GM12892 (cell line): ENCODE measurements around the gene SMAD1.

Source experiments
- DNase-seq: peaks from one replicate; pipeline ENCODE4 v3.0.0; 2011; ENCODE audit not compliant: insufficient read length
- FAIRE-seq: peaks from 2 replicates; lab custom pipeline; 2011; peaks lifted over from hg19 to GRCh38; lab: Jason Lieb, UNC
- POLR2A ChIP-seq: IDR thresholded peaks from 2 replicates; pipeline ENCODE4 v1.6.1; 2011; ENCODE audit warnings: low read depth, low read length, control low read depth
- POLR2AphosphoS5 ChIP-seq: IDR thresholded peaks from 2 replicates; pipeline ENCODE4 v1.6.1; 2011; ENCODE audit warnings: low read depth, low read length, control low read depth
- TAF1 ChIP-seq: IDR thresholded peaks from 2 replicates; pipeline ENCODE4 v1.6.1; 2011; ENCODE audit warnings: low read depth, mild to moderate bottlenecking, control low read depth, low read length, borderline replicate concordance

Gene SMAD1

DNA sequence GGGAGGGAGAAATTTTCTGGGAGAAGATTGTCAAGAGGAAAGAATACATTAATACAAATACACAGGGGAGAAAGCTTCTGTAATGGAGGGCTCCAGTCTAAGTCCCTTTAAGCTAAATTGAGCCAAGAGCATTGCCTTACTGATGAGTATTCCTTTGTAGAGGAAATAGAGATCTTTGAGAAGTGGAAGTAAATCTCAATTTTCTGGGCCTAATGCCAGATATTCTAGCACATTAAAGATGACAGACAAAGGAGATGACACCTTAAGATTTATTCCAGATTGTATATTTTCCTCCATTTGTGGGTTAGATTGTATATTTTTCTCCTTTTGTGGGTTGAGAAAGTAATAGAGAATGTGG lies 28.5 kb upstream of the SMAD1 start:
- TF ChIP-seq POLR2AphosphoS5 (no peak), TAF1 (no peak), POLR2A (no peak)
- no peak for FAIRE-seq
- no peak for DNase-seq

GRCh38 chr4:145473203-145473602 lies 8.4 kb upstream of the SMAD1 start:
- TF ChIP-seq POLR2A, result no peak
- no peak for TF ChIP-seq POLR2AphosphoS5
- TF ChIP-seq TAF1, result no peak
- FAIRE-seq (no peak), DNase-seq (no peak)

DNA sequence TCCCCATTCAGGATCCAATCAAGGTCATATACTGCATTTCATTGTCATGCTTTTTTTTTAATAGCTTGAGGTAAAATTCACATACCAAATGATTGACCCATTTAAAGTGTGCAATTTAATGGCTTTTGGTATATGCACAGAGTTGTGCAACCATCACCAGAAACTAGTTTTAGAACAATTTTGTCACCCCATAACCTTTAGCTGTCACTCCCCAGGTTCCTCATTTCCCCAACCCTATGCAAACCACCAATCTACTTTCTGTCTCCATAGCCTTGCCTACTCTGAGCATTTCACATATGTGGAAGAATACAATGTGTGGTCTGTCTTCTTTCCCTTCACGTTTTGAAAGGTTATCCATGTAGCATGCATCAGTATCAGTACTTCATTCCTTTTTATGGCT lies 1.4 kb upstream of the SMAD1 start:
- TF ChIP-seq POLR2AphosphoS5, result no peak
- no peak for TF ChIP-seq TAF1
- no peak for TF ChIP-seq POLR2A
- no peak for DNase-seq
- FAIRE-seq, result no peak

- FAIRE-seq, result no peak
- TF ChIP-seq TAF1 (no peak), POLR2AphosphoS5 (no peak), POLR2A (no peak; the same call in 1 of the 2 replicates)
- no peak for DNase-seq
Measured at GRCh38 chr4:145481942-145482208, 222 bp downstream of the SMAD1 start.

- TF ChIP-seq TAF1, result no peak
- TF ChIP-seq POLR2AphosphoS5, result no peak
- no peak for TF ChIP-seq POLR2A
- peak; percentile 88 for FAIRE-seq
Measured at GRCh38 chr4:145482209-145483037, 770 bp downstream of the SMAD1 start.

GRCh38 chr4:145483514-145483913 lies 1.9 kb downstream of the SMAD1 start:
- DNase-seq (no peak), FAIRE-seq (peak; percentile 62)
- TF ChIP-seq TAF1 (no peak), POLR2A (no peak), POLR2AphosphoS5 (no peak)

More at GRCh38 chr4:145482209-145483037, 770 bp downstream of the SMAD1 start:
- DNase-seq, result peak; percentile 37

GRCh38 chr4:145484225-145484846 lies 2.7 kb downstream of the SMAD1 start:
- TF ChIP-seq POLR2AphosphoS5 (no peak), TAF1 (no peak), POLR2A (no peak)
- no peak for DNase-seq
- FAIRE-seq, result peak; percentile 67

DNA sequence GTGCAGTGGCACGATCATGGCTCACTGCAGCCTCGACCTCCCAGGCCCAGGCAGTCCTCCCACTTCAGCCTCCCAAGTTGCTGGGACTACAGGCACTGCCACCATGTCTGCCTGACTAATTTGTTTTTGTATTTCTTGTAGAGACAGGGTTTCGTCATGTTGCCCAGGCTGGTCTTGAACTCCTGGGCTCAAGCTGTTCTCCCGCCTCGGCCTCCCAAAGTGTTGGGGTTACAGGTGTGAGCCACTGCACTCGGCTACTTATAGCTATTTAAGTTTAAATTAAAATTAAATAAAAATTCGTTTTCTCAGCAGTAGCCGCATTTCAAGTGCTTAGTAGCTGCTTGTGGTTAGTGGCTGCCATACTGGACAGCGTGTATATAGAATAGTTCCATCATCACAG lies 3.5 kb downstream of the SMAD1 start:
- DNase-seq (no peak), FAIRE-seq (no peak)
- TF ChIP-seq TAF1, result no peak
- no peak for TF ChIP-seq POLR2A
- TF ChIP-seq POLR2AphosphoS5, result no peak

DNA sequence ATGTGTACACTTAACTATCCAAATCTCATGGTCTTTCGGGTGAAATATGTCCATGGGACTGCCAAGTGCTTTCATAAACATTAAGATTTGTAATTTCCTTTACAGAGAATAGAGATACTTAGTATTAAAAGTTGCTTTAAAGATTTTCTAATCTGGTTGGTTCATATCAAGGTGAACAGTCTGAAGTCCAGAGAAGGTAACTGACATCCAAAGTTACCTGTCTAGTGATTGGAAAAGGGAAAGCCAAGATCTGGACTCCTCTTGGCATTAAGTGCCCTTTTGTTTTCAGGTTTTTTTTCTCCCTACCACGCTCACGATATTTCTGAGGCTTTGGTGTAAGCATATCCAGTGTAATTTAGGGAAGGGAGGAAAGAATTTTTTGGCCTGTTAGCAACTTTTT lies 5.0 kb downstream of the SMAD1 start:
- FAIRE-seq, result peak; percentile 48
- TF ChIP-seq POLR2A (no peak), TAF1 (no peak), POLR2AphosphoS5 (no peak)

GRCh38 chr4:145487631-145488030 lies 6.0 kb downstream of the SMAD1 start:
- FAIRE-seq, result peak; percentile 90
- TF ChIP-seq POLR2AphosphoS5 (no peak), POLR2A (no peak), TAF1 (no peak)

More for the DNA sequence above, 5.0 kb downstream of the SMAD1 start:
- no peak for DNase-seq

DNA sequence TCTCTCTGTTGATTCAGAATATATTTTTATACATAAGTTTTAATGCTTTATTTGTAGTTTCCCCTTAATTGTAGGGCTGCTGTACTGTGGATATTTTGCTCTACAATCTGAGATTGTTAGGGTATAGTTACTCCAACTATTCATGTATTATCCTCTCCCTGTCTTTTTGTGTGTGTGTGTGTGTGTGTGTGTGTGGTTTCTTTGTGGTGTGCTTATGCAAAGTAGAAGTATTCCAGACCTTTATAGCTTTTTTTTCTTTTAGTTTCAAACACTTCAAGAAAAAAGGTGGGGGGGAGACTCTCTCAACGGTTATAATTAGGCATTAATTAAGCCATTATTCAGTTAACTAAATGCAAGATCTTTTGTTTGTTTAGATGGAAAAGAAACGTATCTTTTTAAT lies 6.7 kb downstream of the SMAD1 start:
- FAIRE-seq (no peak), DNase-seq (no peak)
- TF ChIP-seq TAF1 (no peak), POLR2AphosphoS5 (no peak), POLR2A (no peak)

More at GRCh38 chr4:145487631-145488030, 6.0 kb downstream of the SMAD1 start:
- peak; percentile 15 for DNase-seq

GRCh38 chr4:145489556-145489955 lies 7.9 kb downstream of the SMAD1 start:
- no peak for FAIRE-seq
- TF ChIP-seq POLR2A (no peak), POLR2AphosphoS5 (no peak), TAF1 (no peak)

More at GRCh38 chr4:145489556-145489955, 7.9 kb downstream of the SMAD1 start:
- no peak for DNase-seq
